HG03159 (cell line): Measurements from ENCODE around the gene ZNF654.
"Not testable (repeated sequence)": the region's sequence is repeated elsewhere in the genome, so short reads cannot be mapped to it uniquely, and the experiment has no call there.

Experiments
- ATAC-seq: cut with Tn5 transposase; IDR thresholded peaks from one replicate; pipeline ENCODE4 v1.9.1; 2021; ENCODE audit warnings: mild to moderate bottlenecking, moderate library complexity; ENCODE audit not compliant: unreplicated experiment

ZNF654 gene

DNA sequence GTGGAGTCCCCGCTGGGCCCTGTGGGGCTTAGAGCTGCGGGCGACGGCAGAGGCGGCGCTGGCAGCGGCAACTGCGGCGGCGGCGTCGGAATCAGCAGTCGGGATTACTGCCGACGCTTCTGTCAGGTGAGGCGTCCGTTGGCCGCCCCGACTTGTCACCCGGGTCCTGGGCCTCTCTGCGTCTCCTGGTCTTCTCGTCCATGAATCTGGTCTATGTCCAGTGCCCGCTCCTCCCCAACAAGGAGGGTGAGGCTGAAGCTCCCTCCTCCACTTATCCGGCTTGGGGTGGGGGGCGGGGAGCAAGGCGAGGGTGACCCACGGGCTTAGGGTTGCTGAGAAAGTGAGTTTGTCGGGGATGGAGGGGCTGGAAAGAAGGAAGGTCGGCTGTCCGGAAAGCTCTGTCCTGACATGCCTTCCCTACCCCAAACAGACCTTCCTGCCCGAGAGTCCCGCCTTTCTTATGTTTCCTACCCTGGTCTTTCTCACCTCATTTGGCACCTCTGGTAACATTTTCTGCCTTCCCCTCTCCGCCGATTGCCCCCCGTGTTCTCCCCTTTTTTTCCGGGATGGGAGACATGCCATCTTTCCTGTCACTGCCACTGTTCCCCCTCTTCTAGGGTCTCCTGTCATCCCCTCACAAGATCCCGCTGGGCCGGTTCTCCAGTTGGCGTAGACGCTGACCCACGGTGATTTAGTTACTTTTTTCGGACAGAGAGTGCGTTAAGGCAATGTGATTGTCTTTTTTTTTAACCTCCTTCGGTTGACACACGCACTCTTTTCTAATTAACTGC, 520 bp downstream of the ZNF654 start:
- peak; percentile 19 for ATAC-seq

DNA sequence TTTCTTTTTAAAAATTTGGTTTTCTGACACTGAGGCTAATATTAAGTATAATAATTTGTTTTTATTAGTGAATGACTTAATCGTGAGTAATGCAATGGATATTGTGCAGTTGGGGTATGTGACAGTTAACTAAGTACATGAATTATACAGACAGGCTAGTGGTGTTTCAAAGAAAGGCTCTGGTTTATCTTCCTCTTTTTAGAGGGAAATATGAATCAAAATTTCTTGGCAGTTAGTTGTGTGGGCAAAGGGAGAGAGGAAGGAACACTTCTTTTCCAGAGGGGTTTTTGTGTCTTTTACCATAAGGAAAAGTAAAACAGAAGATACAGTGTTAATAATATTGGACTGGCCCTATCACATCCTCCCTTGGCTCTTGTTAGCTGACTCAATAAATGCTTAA, 2.7 kb downstream of the ZNF654 start:
- no peak for ATAC-seq

- ATAC-seq, result no peak
Observed at GRCh38 chr3:88075072-88075471, 16.0 kb downstream of the ZNF654 start.

DNA sequence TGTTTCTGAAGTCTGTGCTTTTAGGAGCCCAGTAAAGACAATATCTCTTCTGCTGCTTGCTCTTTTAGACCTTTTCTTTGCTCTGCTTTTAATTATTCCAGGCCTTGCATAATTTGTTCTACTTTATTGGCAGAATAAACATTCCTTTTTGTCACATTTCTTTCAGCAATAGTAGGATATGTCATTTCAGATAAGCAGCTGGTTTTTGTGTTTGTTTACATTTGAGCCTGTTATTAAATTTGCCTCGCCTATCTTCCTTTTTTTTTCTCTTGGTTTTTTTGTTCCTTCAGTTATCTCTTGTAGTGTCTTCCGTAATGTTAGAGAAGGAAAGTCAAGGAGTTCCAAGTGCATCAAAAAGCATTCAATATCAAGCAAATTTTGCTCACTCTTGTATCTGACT, 16.4 kb downstream of the ZNF654 start:
- no peak for ATAC-seq

DNA sequence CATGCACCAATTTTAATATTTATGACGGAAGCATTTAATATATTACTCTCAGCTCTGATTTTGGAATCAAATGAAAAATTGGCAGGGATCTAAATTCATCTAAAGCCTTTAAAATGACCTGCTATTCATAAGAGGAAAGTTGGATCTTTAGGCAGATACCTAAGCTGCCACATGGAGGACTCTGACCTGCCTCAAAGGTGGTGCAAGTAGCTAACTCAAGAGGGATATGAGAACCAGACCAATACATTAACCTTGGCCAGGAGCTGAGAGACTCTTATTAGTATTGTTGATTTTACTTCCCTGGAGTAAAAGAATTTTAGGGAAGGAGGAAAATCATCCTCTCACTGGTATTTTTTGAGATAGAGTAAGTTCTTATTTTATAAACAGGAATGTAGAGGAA, 17.7 kb downstream of the ZNF654 start:
- ATAC-seq, result no peak

- no peak for ATAC-seq
Observed at GRCh38 chr3:88078932-88079331, 19.9 kb downstream of the ZNF654 start.

- no peak for ATAC-seq
Observed at GRCh38 chr3:88082854-88083253, 23.8 kb downstream of the ZNF654 start.

- no peak for ATAC-seq
Observed at GRCh38 chr3:88084097-88084501, 25.0 kb downstream of the ZNF654 start.

DNA sequence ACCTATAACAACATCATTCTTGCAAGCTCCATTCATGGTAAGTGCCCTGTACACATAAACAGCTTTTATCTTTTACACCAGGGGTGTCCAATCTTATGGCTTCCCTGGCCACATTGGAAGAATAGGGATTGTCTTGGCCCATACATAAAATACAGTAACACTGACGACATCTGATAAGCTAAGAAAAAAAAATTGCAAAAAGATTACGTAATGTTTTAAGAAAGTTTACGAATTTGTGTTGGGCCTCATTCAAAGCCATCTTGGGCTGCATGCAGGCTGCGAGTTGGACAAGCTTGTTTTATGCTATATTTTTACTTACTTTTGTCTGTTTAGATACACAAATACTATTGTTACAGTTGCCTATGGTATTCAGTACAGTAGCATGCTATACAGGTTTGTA, 31.6 kb downstream of the ZNF654 start:
- ATAC-seq, result no peak

- no peak for ATAC-seq
Observed at GRCh38 chr3:88092270-88092669, 33.2 kb downstream of the ZNF654 start.

- no peak for ATAC-seq
Observed at GRCh38 chr3:88093266-88093665, 34.2 kb downstream of the ZNF654 start.

DNA sequence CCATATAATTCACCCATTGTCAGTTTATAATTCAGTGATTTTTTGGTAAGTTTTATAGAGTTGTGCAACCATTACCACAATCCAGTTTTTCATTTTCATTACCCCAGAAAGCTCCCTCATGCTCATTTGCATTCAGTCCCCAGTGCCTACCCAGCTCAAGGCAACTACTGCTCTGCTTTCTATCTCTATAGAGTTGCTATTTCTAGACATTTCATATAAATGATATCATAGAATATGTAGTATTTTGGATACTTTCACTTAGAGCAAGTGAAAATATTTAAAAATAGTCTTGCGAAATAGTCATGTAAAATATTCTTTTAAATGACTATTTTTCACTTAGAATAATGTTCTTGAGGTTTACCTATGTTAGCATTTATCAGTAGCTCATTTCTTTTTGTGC, 42.1 kb downstream of the ZNF654 start:
- peak; percentile 70 for ATAC-seq

- no peak for ATAC-seq
Observed at GRCh38 chr3:88105325-88105724, 46.3 kb downstream of the ZNF654 start.

GRCh38 chr3:88112289-88112688, 53.2 kb downstream of the ZNF654 start:
- ATAC-seq, result no peak

DNA sequence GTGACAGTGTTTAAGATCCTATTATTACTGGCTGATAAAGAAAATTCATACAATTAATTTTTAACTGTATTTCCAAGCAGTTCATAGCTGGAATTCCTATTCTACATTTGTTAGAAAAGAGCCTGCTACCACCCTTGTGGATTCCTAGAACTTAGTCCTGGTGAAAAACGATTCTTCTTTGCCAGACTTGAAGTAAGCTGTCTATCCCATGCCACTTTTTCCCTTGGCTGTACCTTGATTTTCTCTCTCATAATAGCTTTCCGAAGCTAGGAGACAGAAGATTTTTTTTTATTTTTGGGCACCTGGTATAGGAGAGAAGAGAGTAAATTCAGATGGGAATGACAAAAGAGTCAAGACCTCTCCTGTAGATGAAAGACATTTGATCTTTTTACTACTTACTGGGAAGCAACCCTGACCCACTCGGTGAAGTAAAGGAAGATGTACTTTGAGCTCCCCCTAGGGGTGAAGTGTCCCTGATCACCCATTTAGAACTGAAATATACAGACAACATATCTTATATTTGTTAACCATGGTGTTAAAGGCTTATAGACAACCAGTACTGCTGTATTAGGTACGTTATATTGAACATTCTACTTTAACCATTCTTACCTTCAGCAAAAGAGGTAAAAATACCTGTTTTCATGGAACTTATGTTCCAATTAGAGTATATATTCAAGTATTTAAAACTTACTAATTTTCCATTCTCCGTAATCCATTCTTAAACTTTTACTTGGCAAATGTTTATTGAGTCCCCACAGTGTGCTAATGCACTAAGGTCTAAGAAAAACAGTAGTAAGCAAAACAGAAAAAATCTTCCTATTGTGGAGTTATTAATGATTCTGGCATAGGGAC, 54.5 kb downstream of the ZNF654 start:
- peak; percentile 89 for ATAC-seq

DNA sequence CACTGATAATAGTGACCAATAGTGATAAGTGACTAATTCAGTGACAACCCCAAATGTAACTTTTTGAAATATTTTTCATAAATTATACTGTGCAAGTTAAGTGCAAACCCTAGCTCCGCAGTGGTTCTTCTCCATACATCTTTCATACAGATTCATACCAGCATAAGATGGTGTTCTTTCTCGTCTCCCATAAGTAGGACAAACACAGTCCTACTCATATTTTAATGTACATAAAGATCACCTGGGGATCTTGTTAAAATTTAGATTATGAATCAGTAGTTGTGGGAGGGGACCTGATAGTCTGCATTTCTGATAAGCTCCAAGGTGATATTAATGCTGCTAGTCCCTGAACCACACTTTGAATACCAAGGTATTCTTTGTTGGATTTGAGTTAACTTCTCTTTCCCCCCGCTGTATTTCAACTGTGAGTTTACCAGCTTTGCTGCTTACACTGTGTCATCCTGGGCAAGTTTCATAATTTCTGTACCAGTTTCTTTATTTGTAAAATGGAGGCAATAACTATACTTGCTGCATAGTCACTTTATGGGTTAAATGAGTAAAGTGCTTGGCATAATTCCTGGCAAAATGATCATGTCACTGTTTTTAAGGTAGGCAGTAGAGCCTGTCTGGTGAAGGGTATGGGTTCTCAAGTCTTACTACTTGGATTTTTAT, 56.0 kb downstream of the ZNF654 start:
- no peak for ATAC-seq

GRCh38 chr3:88117683-88118082, 58.6 kb downstream of the ZNF654 start:
- no peak for ATAC-seq

DNA sequence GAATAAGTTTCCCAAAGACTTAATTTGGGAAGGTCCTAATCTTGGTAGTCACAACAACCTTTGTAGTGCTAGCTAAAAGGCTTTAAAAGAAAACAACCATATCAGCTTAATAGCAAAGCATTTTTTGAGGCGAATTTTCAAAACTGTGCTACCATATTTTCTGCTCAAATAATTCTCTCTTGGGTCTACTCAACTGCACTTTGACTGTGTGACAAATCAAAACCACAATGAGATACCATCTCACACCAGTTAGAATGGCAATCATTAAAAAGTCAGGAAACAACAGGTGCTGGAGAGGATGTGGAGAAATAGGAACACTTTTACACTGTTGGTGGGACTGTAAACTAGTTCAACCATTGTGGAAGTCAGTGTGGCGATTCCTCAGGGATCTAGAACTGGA, 59.5 kb downstream of the ZNF654 start:
- not testable (repeated sequence) for ATAC-seq

GRCh38 chr3:88123526-88123925, 64.5 kb downstream of the ZNF654 start:
- no peak for ATAC-seq

GRCh38 chr3:88131695-88132094, 72.6 kb downstream of the ZNF654 start:
- no peak for ATAC-seq

DNA sequence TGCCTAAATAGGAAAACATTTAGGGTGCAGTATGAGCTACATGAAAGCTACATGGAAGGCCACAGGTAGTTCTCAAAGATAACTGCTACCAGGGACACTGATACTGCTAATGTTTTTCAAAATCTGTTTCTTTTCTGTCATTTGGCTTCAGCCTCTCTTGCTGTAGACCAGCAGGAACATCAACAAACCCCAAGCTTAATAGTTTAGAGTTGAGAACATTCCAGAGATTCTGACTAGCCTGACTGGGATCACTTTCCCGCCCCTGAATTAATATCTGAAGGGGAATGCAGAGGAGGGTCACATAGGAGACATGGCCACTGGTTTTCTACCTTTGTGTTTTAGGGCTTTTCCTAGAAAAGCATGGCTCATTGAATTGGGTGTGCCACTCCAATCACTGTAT, 73.8 kb downstream of the ZNF654 start:
- ATAC-seq, result no peak
